ENCODE data around the gene TIMM10.
A peak's percentile ranks its signal among the peaks of the same experiment; 100 is the strongest.
"Not testable (repeated sequence)": the region's sequence is repeated elsewhere in the genome, so short reads cannot be mapped to it uniquely, and the experiment has no call there.

Gene TIMM10

DNA sequence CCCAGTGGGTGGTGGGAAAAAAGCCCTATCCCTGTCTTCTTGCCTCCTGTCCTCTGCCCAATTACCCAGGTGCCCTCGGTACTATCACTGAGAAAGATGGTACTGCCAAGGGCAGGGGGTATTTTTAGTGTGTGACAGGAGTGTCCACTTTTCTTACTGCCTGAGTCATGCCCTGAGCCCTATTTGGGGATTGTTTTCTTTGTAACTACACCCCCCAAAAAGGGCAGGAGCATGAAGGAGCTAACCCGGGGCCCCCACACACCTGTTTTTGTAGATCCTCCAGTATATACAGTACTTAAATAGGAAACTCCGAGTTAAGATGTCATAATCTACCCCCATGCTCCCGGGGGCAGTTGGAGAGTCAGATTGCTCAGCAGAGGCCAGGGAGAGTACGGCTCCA, 10.6 kb upstream of the TIMM10 start:
- DNase-seq = no peak

DNA sequence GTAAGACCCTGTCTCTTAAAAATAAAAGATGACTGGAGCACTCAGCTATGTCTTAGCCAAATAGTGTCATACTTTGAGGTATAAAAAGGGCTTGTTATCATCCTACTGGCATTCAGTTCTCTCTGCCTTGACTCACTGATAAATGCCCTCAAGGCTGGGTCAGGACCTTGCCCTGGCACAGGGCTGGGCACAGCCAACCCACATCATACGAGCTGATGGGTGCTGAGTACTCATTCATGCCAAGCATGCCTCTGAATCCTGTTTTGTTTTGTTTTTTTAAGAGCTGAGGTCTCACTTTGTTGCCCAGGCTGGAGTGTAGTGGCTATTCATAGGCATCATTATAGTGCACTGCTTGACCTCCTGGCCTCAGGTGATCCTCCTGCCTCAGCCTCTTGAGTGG, 8.8 kb upstream of the TIMM10 start:
- DNase-seq = no peak

DNA sequence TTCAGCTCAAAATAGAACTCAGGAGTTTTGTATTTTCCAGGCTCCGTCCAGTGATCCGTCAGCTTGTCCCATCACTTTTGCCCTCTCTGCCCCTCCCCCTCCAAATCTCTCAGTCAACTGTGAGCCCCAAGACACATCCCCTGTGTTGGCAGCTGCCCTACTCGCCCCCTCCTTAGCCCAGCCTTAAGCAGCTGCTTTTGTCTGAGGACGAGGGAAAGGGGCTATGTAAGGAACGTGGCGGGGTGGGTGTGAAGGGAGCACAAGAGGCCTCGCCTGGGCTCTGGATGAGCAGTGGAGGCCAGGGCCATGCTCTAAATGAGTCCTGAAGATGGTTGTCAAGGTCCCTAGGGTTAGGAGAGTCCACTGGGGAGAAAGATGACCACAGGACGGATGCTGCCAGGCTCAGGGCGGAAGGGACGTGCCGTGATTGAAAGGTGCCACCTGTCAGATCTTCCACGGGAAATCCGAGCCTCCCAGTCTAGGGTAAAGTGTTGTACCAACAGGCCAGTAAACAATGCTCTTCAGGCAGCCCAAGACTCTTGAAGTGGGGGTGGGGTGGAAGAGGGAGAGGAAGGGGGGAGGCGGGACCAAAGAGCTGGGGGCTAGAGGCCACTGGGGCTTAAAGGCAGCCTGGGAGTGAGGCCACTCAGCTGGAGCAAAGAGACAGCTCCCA, 6.5 kb upstream of the TIMM10 start, which contains the start of gene SMTNL1:
TSS of gene SMTNL1 (plus strand) at position 649 of the 673 bp plus-strand sequence. CDS start 5,048 bp downstream, outside the sequence.
- DNase-seq = no peak

DNA sequence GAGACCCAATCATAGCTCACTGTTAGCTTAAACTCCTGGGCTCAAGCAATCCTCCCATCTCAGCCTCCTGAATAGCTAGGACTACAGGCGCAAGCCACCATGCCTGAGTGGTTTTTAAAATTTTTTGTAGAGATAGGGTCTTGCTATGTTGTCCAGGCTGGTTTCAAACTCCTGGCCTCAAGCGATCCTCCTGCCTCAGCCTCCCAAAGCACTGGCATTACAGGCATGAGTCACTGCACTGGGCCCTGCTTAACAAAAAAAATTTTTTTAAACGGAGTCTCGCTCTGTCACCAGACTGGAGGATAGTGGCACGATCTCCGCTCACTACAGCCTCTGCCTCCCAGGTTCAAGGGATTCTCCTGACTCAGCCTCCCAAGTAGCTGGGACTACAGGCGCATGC, 3.9 kb upstream of the TIMM10 start:
- DNase-seq = not testable (repeated sequence)

DNA sequence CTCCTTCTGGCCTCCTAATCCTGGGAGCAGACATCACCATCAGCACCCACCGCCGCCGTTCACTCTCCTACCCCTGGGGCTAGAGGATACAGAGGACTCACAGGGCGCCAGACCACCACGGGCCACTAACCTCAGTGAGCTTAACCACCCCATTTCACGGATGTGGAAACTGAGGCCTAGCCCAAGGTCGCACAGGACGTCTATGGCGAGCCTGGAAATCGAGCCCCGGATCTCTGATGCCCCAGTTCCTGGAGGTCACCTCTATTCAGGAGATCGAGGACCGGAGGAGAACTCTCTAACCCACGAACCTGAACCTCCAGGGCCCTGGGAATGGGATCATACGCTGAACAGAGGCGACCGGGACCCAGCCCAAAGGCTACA, 349 bp downstream of the TIMM10 start:
- no peak for DNase-seq

DNA sequence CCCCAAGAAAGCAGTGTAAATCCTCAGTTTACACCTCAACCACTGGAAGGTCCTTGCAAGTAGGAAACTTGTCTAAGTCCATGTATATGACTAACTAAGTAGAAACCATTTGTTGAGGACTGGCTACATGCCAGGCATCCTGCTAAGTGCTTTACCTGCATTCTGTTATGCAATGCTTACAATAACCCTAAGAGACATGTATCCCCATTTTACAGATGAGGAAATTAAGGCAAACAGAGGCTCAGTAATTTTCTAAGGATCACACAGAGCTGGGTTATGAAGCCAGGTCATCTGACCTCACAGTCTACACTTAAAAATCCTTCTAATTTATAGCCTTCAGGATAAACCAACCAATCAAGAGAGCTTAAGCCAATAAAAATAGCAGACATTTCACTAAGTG, 1.5 kb downstream of the TIMM10 start:
- DNase-seq = no peak

DNA sequence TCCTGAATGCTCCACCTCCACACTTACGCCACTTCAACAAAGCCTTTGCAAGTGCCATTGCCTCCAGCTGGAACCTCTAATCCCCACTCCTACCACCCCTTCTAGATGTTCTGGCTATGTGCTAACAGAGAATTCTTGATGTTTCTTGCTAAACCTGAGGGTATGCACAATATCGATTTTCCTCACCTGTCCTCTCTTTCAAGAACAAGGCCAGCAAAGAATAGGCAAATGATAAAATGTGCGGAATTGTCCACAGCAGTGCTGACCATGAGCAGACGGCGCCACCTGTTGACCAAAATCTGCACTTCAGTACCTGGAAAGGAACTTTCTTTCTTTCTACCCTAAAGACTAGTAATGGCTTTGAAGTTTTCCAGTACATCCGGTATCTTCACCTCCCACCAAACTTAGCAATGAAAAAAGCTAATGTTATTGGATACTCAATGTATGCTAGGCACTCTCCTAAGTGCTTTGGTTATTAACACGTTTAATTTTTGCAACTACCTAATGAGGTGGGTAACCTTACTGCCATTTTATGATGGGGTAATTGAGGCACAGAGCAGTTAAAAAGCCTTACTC, 3.4 kb downstream of the TIMM10 start:
- DNase-seq = peak; percentile 42

DNA sequence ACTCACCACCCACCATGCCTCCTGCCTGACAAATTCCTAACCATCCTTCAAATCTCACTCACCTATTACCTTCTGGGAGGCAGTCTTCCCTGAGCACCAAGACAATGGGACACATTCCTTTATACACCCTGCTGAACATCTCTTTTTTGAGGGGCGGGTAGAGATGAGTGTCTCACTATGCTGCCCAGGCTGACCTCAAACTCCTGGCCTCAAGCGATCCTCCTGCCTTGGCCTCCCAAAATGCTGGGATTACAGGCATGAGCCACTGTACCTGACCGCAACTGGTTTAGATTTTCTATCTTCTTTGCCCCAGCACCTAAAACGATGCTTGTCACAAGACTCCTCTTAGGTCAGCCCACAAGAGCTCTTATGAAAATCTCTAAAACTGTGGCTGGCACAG, 7.1 kb downstream of the TIMM10 start:
- DNase-seq = no peak

DNA sequence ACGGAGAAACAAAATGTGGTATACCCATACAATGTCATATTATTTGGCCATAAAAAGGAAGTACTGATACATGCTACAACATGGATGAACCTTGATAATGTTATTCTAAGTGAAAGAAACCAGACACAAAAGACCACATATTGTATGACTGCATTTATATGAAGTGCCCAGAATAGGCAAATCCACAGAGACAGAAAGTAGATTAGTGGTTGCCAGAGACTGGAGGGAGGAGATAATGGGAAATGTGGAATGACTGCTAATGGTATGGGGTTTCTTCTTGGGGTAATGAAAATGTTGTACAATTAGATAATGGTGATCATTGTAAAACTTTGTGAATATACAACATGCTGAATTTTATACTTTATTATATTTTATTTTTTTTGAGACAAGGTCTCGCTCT, 9.4 kb downstream of the TIMM10 start:
- no peak for DNase-seq

DNA sequence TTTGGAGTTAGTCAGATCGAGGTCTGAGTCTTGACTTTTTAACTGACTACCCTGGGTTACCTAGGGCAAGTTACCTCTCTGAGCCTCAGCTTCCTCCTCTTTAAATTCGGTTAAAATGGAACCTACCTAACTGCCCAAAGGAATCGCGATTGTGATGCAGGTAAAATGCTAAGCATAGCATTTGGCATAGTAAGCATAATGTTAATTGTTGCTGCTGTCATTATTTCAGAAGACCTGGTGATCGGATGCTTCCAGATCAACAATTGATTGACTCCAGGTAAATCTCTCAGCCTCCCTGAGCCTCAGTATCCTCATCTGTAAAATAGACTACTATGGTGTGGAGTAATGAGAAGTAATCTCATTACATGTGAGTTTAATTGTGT, 14.5 kb downstream of the TIMM10 start:
- DNase-seq = no peak

DNA sequence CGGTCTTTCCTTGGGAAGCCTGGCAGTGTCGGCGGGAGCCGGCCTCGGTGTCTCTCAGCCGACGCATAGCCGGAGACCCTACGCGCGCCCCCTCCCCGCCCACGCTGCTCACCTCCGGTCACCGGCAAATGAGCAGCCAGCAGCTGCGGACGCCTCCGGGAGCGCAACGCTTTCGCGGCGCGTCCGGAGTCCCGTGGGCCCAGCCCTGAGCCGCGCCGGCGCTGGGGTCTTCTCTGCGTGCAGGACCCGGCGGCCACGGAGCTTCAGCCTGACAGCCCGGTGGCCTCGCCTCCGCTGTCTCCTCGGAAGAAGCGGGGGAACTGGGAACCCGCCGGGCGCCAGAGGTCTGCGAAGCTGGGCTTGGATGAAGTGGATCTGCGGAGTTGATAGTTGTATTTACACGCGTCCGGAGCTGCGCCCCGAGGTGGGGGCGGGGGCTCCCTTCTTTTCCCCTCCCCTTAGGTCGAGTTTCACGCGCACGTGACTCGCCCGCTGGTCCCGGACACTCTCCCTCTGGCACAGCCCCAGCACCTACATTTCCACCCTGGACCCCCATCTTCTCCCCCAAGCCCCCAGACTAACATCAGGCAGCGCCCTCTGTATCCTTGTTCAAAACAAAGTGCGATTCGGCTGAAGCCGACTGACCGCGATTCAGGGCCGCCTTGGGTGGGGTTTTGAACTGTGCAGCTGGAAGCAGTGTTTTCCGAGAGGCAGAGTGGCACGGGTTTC, 15.1 kb downstream of the TIMM10 start, which contains the start of gene SLC43A1:
TSS of gene SLC43A1 (minus strand) at position 371 of the 729 bp plus-strand sequence. CDS start 1,591 bp downstream, outside the sequence.
- DNase-seq = peak; percentile 56

DNA sequence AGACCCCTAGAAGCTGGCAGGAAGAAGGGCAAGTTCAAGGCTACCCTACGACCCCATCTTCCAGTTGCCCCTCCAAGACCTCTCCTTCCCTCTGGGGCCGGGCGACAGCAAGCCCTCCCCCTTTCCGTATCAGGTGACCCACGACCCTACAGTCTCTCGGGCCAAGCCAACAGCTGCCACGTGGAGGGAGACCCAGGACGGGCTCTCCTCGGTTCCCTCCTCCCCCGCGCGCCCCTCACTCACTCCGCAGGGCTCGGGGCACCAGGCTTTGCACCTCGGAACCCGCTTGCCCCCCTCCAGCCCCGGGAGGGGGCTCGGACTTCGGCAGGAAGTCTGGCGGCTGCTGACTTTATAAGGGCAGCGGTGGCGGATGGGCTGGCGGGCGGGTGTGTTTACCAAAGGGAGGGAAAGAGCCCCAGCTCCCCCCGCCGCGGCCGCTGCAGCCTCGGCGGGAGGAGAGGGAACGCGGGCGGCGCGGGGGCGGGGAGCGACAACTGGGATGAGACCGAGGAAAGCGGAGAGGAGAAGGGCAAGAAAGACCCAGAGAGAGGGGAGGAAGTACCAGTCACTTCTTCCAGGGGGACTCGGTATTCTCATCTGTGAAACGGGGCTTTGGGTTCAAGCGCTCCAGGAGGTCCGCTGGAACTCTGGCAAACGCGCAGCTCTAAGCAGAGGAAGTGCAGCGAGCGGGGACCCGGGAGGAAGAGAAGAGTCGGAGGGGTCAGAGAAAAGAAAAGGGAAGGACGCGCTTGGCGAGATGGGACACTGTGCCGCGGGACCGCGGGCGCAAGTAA, 15.8 kb downstream of the TIMM10 start:
- peak; percentile 43 for DNase-seq

DNA sequence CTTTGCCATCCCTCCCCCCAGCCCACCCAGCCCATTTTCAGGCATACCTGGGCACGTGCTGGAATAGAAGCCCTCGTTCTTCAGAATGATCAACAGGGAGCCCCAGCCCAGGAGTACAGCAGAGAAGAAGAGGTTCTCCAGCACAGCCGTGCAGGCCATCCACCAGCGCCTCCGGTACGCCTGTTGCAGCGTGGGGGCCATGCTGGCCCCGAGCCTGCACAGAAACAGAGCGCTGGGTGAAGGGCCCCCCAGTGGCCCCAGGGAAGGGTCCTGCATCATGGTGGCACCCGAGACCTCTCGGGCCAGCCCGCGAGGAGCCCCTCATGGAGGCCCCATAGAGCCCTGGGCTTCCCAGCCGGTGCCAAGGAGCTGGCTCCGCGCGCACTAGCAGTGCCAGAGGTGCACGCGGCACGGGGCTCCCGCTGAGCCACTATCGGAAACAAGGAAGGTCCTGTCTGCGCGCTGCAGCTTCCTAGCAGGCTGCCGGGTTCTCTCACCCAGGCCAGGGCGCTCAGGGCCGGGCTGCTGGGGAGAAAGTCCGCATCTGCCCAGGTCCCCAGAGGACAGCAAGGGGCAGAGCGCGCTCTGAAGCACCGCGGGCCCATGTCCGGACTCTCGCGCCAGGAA, 16.5 kb downstream of the TIMM10 start:
- peak; percentile 30 for DNase-seq

DNA sequence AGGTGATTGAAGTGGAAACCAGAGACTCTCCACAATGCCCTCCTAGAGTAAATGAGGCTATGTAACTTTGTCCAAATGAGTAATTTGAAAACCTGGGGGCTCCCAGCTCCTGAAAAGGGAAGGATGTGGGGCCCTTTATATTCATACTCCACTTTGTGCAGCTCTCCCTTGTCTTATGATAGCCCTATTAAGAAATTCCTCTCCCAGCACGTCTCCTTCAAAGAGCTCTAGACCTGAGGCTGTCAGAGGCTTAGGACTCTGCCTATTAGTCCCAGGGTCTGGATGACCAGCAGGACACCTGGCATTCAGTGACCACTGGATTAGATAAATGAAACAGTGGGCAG, 17.1 kb downstream of the TIMM10 start:
- no peak for DNase-seq

DNA sequence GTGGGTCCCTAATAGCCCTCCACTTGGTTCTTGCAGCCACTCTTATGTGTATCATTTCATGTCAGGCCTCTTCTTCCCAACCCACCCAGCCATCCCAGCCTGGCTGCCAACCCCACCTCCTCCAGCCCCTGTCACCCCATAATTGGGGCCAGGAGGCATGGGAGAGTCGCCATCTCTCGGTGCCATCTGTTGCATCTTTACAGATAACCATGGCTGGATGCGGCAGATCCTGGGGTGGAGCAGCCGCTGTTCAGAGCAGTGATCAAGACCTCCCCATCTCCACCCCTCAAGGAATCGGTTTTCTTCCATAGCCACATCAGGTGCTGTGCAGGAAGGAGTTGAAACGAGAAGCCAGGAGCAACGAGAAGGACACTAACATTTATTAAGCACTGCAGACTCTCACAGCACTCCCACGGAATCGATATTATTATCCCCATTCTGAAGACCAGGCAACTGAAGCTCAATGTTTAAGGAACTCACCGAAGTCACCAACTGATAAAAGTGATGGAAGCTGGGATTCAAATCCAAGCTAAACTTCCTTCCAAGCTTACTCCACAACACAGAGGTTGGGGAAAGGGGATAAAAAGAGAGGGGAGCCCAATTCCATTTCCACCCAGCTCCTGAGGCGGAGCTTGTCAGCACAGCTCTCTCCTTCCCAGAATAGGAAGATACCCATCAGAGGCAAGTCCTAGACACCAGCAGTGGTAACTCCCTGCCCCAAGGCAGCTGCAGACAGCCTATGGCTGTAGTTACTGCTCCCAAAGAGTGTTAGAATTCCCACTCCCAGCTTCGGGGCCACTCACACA, 17.7 kb downstream of the TIMM10 start:
- no peak for DNase-seq

DNA sequence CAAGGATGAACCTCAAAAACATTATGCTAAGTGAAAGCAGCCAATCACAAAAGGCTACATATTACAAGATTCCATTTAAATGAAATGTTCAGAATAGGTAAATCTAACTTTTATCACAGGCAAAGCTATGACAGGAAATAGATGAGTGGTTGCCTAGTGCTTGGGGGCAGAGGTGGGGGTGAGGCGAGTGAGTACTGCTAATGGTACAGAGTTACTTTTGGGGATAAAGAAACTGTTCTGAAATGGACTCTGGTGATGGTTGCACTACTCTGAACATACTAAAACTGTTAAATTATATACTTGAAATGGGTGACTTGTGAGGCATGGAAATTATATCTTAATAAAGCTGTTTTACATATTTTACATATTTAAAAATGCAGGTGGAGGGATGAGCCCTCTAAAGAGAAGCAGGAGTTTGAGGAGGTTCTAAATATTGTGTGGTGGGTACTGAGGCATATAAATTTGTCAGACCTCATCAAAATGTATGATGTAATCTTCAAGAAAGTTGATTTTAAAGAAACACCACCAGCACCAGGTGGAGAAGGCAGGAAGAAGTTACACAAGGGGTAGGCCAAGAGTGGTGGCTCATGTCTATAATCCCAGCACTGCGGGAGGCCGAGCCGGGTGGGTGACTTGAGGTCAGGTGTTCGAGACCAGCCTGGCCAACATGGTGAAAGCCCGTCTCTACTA, 18.7 kb downstream of the TIMM10 start:
- DNase-seq = no peak

DNA sequence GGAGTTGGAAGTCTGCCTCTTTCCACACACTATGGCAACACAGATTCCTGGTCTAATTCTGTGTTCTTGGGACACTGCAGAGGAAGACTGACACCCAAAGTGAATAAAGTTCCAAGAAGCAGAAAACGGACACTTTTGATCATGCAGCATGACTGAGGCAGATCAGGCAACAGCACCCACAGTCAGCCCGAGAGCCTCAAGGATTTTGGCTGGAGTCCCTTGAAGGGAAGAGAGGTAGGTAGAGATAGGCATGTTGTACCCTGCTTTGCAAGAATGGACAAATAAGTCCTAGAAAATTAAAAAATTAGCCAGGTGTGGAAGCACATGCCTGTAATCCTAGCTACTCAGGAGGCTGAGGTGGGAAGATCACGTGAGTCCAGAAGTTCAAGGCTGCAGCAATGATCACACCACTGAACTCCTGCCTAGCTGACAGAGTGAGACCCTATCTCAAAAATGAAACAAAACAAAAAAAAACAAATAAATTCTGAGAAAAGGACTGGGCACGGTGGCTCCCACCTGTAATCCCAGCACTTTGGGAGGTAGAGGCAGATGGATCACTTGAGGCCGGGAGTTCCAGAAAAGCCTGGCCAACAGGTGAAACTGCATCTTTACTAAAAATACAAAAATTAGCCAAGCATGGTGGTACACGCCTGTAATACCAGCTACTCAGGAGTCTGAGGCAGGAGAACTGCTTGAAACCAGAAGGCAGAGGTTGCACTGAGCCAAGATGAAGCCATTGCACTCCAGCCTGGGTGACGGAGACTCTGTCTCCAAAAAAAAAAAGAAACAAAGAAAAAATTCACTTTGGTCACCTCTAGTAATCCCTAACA, 22.0 kb downstream of the TIMM10 start:
- DNase-seq = no peak

DNA sequence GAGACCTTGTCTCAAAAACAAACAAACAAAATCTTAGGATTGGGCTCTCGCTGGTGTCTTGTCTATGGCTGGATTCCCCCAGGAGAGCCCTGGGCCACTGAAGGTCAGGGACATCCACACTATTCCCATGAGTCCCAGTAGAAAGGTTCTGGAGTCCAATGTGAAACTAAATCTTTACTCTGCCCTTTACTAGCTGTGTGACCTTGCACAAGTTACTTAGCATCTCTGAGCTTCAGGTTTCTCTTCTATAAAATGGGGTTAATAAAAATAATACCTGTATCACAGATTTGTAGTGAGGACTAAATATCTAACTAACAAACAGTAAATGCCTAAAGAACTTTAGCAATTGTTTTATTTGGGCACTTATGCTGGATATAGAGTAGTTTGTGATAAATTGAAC, 24.0 kb downstream of the TIMM10 start:
- no peak for DNase-seq

DNA sequence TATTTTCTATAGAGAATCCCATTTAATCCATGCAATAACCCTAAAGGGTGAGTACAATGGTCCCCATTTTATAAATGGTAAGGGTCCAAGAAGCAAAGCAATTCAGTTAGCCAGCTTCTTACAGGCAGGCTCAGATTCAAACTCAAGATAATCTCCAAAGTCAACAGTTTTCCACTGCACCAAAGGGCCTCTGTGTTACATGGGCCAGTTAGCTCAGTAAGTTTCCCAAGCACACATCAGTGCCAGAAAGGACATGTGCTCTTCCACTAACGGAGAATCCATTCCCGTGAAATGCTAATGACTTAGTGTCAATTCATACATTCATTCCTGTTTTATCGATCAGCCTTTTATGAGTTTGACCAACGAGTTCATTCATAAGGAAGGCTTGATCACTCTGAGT, 26.0 kb downstream of the TIMM10 start:
- DNase-seq = no peak

DNA sequence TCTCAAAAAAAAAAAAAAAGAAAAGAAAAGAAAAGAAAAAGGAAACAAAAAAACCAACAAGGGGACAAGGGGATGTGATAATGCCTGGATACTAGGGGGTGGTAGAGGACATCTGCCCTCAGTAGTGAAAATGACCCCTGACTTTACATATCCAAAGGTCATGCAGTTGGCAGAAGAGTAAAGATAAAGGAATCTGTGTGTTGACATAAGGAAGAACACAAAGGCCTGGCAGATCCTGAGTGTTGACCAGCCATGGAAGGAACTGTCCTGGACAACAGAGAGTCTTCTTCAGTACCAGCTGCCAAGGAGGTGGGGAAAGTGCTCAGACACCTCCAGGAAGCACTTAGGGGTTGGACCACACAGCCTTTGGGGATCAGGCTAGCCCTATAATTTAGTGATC, 27.7 kb downstream of the TIMM10 start:
- no peak for DNase-seq

DNA sequence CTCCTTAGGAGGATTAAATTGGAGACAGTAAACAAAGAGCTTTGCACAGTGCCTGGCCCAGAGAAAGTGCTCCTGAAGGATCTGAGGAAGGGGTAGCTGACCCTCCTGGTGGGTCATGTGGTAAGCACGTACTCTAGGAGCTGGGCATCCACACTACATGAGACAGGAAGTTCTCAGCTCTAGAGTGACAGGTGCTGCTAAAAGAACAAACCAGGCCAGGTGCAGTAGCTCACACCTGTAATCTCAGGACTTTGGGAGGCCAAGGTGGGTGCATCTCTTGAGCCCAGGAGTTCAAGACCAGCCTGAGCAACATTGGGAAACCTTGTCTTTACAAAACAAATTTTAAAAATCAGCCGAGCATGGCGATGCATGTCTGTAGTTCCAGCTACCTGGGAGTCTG, 28.2 kb downstream of the TIMM10 start:
- no peak for DNase-seq

Measured in fibroblast of skin of right biceps (primary cell).